Neural progenitor cell (in vitro differentiated cells): ENCODE results near the gene PTAFR. TPM values are rescaled to one million over a fixed set of nuclear protein-coding genes. Genes with fewer than 3 reads are reported as not detected.

ENCODE experiments used
- DNase-seq: peaks from one replicate; pipeline ENCODE4 v3.0.0-alpha.2; 2016; ENCODE audit warnings: low spot score
- H2AFZ ChIP-seq: fragments of 200-600 bp; sonication (generic); replicated peaks from 2 replicates; pipeline ENCODE4 v1.6.1; 2016; ENCODE audit warnings: antibody characterized with exemption
- H3F3A ChIP-seq: fragments of 200-600 bp; sonication (generic); 2 replicates; pipeline ENCODE4 v1.6.1; 2016; ENCODE audit warnings: antibody characterized with exemption, low read depth
- H3K27ac ChIP-seq: fragments of 200-600 bp; sonication (generic); 2 replicates; pipeline ENCODE4 v1.5.1; 2016; ENCODE audit warnings: mild to moderate bottlenecking
- H3K27me3 ChIP-seq: fragments of 200-600 bp; sonication (generic); 2 replicates; pipeline ENCODE4 v1.6.1; 2016; ENCODE audit warnings: mild to moderate bottlenecking, moderate library complexity
- H3K36me3 ChIP-seq: fragments of 200-600 bp; sonication (generic); 2 replicates; pipeline ENCODE4 v1.5.1; 2016
- H3K4me1 ChIP-seq: fragments of 200-600 bp; sonication (generic); 2 replicates; pipeline ENCODE4 v1.6.1; 2016; ENCODE audit warnings: mixed run types
- H3K4me2 ChIP-seq: fragments of 200-600 bp; sonication (generic); 2 replicates; pipeline ENCODE4 v1.6.1; 2016
- H3K4me3 ChIP-seq: fragments of 200-600 bp; sonication (generic); 2 replicates; pipeline ENCODE4 v1.5.1; 2016
- H3K79me2 ChIP-seq: fragments of 200-600 bp; sonication (generic); 2 replicates; pipeline ENCODE4 v1.6.1; 2016; ENCODE audit warnings: low read depth
- H3K9ac ChIP-seq: fragments of 200-600 bp; sonication (generic); 2 replicates; pipeline ENCODE4 v1.6.1; 2016
- H3K9me3 ChIP-seq: fragments of 200-600 bp; sonication (generic); 2 replicates; pipeline ENCODE4 v1.5.1; 2016; ENCODE audit warnings: low read depth
- H4K20me1 ChIP-seq: fragments of 200-600 bp; sonication (generic); 2 replicates; pipeline ENCODE4 v1.6.1; 2016; ENCODE audit warnings: low read depth
- H3K27ac Mint-ChIP-seq: 3 replicates; pipeline ENCODE4 v1.8.0; 2021; ENCODE audit warnings: mixed read lengths
- H3K27me3 Mint-ChIP-seq: 2 replicates; pipeline ENCODE4 v1.8.0; 2022; ENCODE audit warnings: low read depth, mild to moderate bottlenecking, inconsistent platforms, moderate library complexity, mixed read lengths; ENCODE audit not compliant: insufficient read depth
- H3K36me3 Mint-ChIP-seq: 3 replicates; pipeline ENCODE4 v1.8.0; 2021; ENCODE audit warnings: mixed read lengths
- H3K4me1 Mint-ChIP-seq: 3 replicates; pipeline ENCODE4 v1.8.0; 2021; ENCODE audit warnings: mixed read lengths
- H3K4me3 Mint-ChIP-seq: 3 replicates; pipeline ENCODE4 v1.8.0; 2021; ENCODE audit warnings: mild to moderate bottlenecking, moderate library complexity, mixed read lengths
- H3K9me3 Mint-ChIP-seq: 3 replicates; pipeline ENCODE4 v1.8.0; 2020; ENCODE audit warnings: mixed read lengths
- EZH2 ChIP-seq: fragments of 200-600 bp; sonication (generic); IDR thresholded peaks from 2 replicates; pipeline ENCODE4 v1.6.1; 2017; ENCODE audit warnings: antibody characterized with exemption, mild to moderate bottlenecking, moderate library complexity
- EZH2phosphoT487 ChIP-seq: fragments of 200-600 bp; sonication (generic); IDR thresholded peaks from 2 replicates; pipeline ENCODE4 v1.6.1; 2017; ENCODE audit warnings: antibody characterized with exemption
- total RNA-seq: library from RNA; depleted of rRNA; stranded (reverse); fragments of >200 nt; gene quantifications from 2 replicates; pipeline ENCODE4 v1.2.3, GENCODE V29; 2015; ENCODE audit warnings: low replicate concordance
- TF ChIP-seq, protein P1 (sequence below): fragments of 200-600 bp; sonication (generic); IDR thresholded peaks from 2 replicates; pipeline ENCODE4 v1.5.1; 2017; ENCODE audit warnings: antibody characterized with exemption, mild to moderate bottlenecking

Gene PTAFR
- total RNA-seq, 1 donor from 2014 or later = not detected

DNA sequence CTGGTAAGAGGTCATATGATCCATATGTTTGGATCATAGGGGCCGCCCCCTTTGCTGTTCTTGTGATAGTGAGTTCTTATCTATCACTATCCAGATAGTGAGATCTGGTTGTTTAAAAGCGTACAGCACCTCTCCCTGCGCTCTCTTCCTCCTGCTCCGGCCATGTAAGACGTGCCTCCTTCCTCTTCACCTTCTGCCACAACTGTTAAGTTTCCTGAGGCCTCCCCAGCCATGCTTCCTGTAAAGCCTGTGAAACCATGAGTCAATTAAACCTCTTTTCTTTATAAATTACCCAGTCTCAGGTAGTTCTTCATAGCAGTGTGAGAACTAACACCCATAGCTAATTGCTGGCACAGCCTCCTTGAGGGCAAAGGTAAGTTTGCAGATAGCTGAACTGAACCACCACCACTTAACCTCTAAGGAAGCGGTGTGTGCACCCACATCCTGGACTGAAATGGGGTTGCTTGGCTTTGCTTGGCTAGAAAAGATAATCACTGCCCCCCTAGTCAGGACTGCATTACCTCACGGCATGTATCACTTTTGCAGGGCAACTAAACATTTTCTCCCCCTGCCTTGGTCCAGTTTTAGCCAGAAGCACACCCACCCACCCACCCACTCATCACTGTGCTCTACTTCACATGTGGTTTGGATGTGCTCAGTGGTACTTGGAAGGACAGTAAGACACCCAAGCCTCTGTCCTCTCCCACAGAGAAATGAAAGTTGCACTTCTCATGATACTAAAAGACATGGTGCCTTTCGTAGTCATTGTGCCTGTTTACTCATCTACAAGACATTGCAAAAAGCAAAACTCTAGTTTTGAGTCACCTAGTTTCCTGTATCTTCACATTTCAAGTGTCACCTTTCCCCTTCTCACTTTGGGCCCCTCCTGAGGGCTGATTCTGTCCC lies 23.1 kb upstream of the PTAFR start:
- Histone ChIP-seq H3K4me1 (peaks cover 13% of the 10 kb centered on the region), H3F3A (peaks cover 29% of the 10 kb centered on the region), H2AFZ (no peak overlapping the region), H3K27ac (no peak overlapping the region), H3K36me3 (no peaks in the 10 kb centered on the region), H3K9ac (no peak overlapping the region), H3K4me2 (no peak overlapping the region), H3K4me3 (no peak overlapping the region), H4K20me1 (no peaks in the 10 kb centered on the region), H3K27me3 (no peaks in the 10 kb centered on the region), H3K79me2 (no peaks in the 10 kb centered on the region), H3K9me3 (no peaks in the 10 kb centered on the region)
- Mint-ChIP-seq H3K4me3 (no peak overlapping the region), H3K36me3 (peaks cover 24% of the 10 kb centered on the region), H3K9me3 (no peaks in the 10 kb centered on the region), H3K27me3 (no peaks in the 10 kb centered on the region), H3K27ac (no peak overlapping the region), H3K4me1 (peaks cover 10% of the 10 kb centered on the region)
- no peak for TF ChIP-seq EZH2phosphoT487
- TF ChIP-seq, protein P1, sequence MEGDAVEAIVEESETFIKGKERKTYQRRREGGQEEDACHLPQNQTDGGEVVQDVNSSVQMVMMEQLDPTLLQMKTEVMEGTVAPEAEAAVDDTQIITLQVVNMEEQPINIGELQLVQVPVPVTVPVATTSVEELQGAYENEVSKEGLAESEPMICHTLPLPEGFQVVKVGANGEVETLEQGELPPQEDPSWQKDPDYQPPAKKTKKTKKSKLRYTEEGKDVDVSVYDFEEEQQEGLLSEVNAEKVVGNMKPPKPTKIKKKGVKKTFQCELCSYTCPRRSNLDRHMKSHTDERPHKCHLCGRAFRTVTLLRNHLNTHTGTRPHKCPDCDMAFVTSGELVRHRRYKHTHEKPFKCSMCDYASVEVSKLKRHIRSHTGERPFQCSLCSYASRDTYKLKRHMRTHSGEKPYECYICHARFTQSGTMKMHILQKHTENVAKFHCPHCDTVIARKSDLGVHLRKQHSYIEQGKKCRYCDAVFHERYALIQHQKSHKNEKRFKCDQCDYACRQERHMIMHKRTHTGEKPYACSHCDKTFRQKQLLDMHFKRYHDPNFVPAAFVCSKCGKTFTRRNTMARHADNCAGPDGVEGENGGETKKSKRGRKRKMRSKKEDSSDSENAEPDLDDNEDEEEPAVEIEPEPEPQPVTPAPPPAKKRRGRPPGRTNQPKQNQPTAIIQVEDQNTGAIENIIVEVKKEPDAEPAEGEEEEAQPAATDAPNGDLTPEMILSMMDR = no peak
- TF ChIP-seq EZH2 = no peak
- DNase-seq = no peak

DNA sequence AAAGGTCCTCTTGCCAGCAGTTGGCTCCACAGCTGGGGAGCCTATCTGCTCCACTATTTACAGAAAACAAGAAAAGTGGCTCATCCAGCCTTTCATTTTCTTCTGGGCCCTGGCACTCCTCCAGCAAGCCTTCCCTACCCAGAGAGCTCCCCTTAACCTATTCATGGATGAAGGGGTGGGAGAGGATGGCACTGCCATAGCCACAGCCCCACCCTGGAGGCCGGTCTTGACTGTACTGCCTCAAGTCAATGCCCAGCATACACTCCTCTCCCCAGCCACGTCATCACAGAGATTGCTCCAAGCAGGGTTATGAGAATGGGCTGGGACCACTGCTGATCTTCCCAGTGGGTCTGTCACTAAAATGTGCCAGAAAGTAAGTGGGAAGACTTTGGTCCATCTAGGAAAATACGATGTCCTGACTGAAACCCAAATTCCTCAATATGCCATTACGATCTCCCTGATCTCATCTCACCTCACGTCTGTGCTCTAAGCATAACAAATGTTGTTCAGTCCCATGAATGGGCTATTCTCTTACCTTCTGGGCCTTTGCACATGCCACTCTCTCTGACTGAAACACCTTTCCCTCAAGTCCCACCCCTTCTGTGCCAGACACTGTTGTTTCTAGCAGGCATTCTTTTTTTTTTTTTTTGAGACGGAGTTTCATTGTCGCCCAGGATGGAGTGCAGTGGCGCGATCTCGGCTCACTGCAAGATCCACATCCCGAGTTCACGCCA lies 21.4 kb upstream of the PTAFR start:
- Histone ChIP-seq H3K4me3 (no peak overlapping the region), H3K36me3 (no peaks in the 10 kb centered on the region), H3K27me3 (no peaks in the 10 kb centered on the region), H3K4me2 (no peak overlapping the region), H3K9me3 (no peaks in the 10 kb centered on the region), H3K27ac (no peak overlapping the region), H3K4me1 (peaks cover 13% of the 10 kb centered on the region), H3F3A (peaks cover 32% of the 10 kb centered on the region), H3K9ac (no peak overlapping the region), H2AFZ (no peak overlapping the region), H4K20me1 (no peaks in the 10 kb centered on the region), H3K79me2 (no peaks in the 10 kb centered on the region)
- Mint-ChIP-seq H3K4me1 (peaks cover 10% of the 10 kb centered on the region), H3K27ac (no peak overlapping the region), H3K4me3 (no peak overlapping the region), H3K27me3 (peaks cover 2% of the 10 kb centered on the region), H3K36me3 (peaks cover 17% of the 10 kb centered on the region), H3K9me3 (no peaks in the 10 kb centered on the region)
- TF ChIP-seq EZH2 (no peak), EZH2phosphoT487 (no peak)
- TF ChIP-seq, protein P1 = no peak
- DNase-seq = no peak

DNA sequence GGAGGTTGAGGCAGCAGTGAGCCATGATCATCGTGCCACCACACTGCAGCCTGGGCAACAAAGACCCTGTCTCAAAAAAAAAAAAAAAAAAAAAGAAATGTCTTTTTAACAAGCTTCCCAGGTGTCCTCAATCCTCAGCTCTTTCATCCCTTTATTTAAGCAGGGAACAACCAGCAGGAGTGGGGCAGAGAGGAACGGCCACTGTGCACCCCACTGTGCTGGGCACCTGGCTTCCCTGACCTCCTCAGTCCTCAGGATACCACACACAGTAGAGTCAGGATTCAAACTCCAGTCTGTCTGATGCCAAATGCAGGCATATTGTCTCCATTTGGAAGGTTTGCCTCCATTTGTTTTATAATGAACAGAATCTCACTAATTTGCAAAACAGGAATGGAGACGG lies 19.8 kb upstream of the PTAFR start:
- H2AFZ ChIP-seq = no peak overlapping the region
- peaks cover 10% of the 10 kb centered on the region for H3K4me1 Mint-ChIP-seq
- H3K36me3 ChIP-seq = no peaks in the 10 kb centered on the region
- no peaks in the 10 kb centered on the region for H3K27me3 ChIP-seq
- H3K4me2 ChIP-seq = peak overlapping the region; percentile 53
- no peak overlapping the region for H3K4me3 ChIP-seq
- no peaks in the 10 kb centered on the region for H3K9me3 ChIP-seq
- H3K4me3 Mint-ChIP-seq = no peak overlapping the region
- peaks cover 2% of the 10 kb centered on the region for H3K27me3 Mint-ChIP-seq
- H3K79me2 ChIP-seq = no peaks in the 10 kb centered on the region
- H3F3A ChIP-seq = peaks cover 32% of the 10 kb centered on the region
- no peaks in the 10 kb centered on the region for H4K20me1 ChIP-seq
- H3K9me3 Mint-ChIP-seq = no peaks in the 10 kb centered on the region
- peaks cover 14% of the 10 kb centered on the region for H3K4me1 ChIP-seq
- peak; percentile 47 for DNase-seq
- H3K27ac Mint-ChIP-seq = no peak overlapping the region
- peaks cover 15% of the 10 kb centered on the region for H3K36me3 Mint-ChIP-seq
- H3K27ac ChIP-seq = peak overlapping the region; percentile 11
- TF ChIP-seq EZH2phosphoT487 (no peak), EZH2 (no peak)
- TF ChIP-seq, protein P1 = no peak
- no peak overlapping the region for H3K9ac ChIP-seq
